ENCODE results near the gene NTM. TPM values are rescaled to one million over a fixed set of nuclear protein-coding genes. Genes with fewer than 3 reads are reported as not detected.

The NTM gene
- total and polyA plus RNA-seq, 2 of the 8 experiments (the other 6 are each of a cell fraction or from before 2014, with no cell fraction given) = 13.4 to 20.0 TPM

DNA sequence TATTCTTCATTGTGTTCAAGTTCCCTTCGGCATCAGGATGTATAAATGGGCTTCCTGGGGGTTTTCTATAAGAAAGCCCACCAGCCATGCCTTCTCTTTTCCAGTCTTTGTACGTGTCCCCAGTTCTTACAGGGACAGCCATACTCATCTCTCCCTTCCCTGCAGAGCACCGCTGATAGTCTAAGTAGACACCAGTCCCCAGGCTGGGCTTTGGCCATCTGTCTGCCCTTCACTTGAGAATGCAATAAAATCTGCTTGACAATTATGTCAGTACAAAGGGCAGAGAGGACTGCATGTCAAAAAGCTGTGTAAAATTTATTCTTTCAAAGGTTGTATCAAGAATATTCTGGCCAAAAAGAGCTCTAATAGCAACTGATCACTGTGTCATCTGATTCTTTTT is 27.3 kb downstream of the NTM start:
- no peak overlapping the region for H3K56ac ChIP-seq (replicated peaks; ENCODE audit: insufficient read length, low read depth, low read length)
- no peaks in the 10 kb centered on the region for H3K79me2 ChIP-seq (ENCODE audit: control insufficient read depth in 1 of 2, insufficient read depth in 2 of 2, low read length in 2 of 2)
- H2AFZ ChIP-seq (ENCODE audit: low read length) = no peak overlapping the region
- H2AK5ac ChIP-seq (ENCODE audit: low read depth, low read length) = no peak overlapping the region
- FAIRE-seq (no peak), DNase-seq (ENCODE audit: low read depth in 1 of 2, low spot score in 2 of 2) (no peak)
- no peak overlapping the region for H4K8ac ChIP-seq (ENCODE audit: extremely low read depth, insufficient read depth, low read length)
- no peak overlapping the region for H2BK20ac ChIP-seq (ENCODE audit: low read length)
- H3K18ac ChIP-seq (ENCODE audit: extremely low read depth, low read length) = no peak overlapping the region
- H3K79me1 ChIP-seq (ENCODE audit: low read depth, low read length) = no peaks in the 10 kb centered on the region
- H3K9ac ChIP-seq (replicated peaks in 1 of 4; ENCODE audit: extremely low read depth in 1 of 4, low read depth in 3 of 4, low read length in 3 of 4) = no peak overlapping the region
- no peak overlapping the region for H3K14ac ChIP-seq (ENCODE audit: insufficient read length)
- H3K4me1 ChIP-seq (replicated peaks in 1 of 4; ENCODE audit: control insufficient read depth in 3 of 4, insufficient read depth in 4 of 4, low read length in 3 of 4) = peaks cover 0 to 2% (median 2%) of the 10 kb centered on the region in 4 experiments; a peak in 5 of 7 replicates
- H4K91ac ChIP-seq (replicated peaks; ENCODE audit: insufficient read length, low read length) = no peak overlapping the region
- H4K20me1 ChIP-seq (replicated peaks in 1 of 2; ENCODE audit: control insufficient read depth in 1 of 2, insufficient read depth in 2 of 2, low read length in 2 of 2) = no peaks in the 10 kb centered on the region
- H3K23me2 ChIP-seq (ENCODE audit: low read depth, low read length) = no peaks in the 10 kb centered on the region
- no peak overlapping the region for H2BK15ac ChIP-seq (ENCODE audit: low read length)
- no peak overlapping the region for H3K27ac ChIP-seq (ENCODE audit: low read depth, low read length)
- POLR2A ChIA-PET (ENCODE audit: partially characterized antibody) = interaction anchor here (1.5 kb wide), 1 partner anchor 28 kb away, joined by 3 read pairs; the partner anchor contains the start of gene NTM
- no peak overlapping the region for H2BK12ac ChIP-seq (ENCODE audit: low read depth, low read length)
- H3K4ac ChIP-seq (replicated peaks; ENCODE audit: insufficient read length, low read depth, low read length) = no peak overlapping the region
- no peaks in the 10 kb centered on the region for H3K36me3 ChIP-seq (ENCODE audit: control insufficient read depth in 2 of 4, insufficient read depth in 4 of 4, low read length in 3 of 4)
- CTCF ChIA-PET (ENCODE audit: partially characterized antibody) = interaction anchor here (1.3 to 2.2 kb wide), 3 partner anchors 11 to 373 kb away, joined by 3 to 6 read pairs (median 3); no protein-coding TSS in a partner anchor
- no peak overlapping the region for H2BK120ac ChIP-seq (replicated peaks; ENCODE audit: low read depth, low read length)
- no peak overlapping the region for H3K23ac ChIP-seq (ENCODE audit: insufficient read length)
- H3K9me3 ChIP-seq (ENCODE audit: insufficient read depth in 2 of 2, low read depth in 1 of 2, low read length in 1 of 2) = no peaks in the 10 kb centered on the region
- H4K5ac ChIP-seq (ENCODE audit: insufficient read length, low read depth, low read length) = no peak overlapping the region
- no peaks in the 10 kb centered on the region for H3K27me3 ChIP-seq (replicated peaks in 1 of 4; ENCODE audit: control insufficient read depth in 3 of 4, extremely low read depth in 1 of 4, insufficient read depth in 3 of 4, low read length in 3 of 4)
- no peak overlapping the region for H2BK5ac ChIP-seq (ENCODE audit: low read depth, low read length)
- 91% methylated on average over 3 of the region's 3 CpGs; no CpG with 5 or more reads in 1 of the 2 experiments for WGBS, 2 experiments (ENCODE audit: extremely low coverage in 1 of 2, insufficient coverage in 1 of 2, insufficient read length in 1 of 2, insufficient replicate concordance in 2 of 2, low coverage in 1 of 2, low lambda C conversion rate in 2 of 2, missing lambda C conversion rate in 1 of 2)
- H3K4me3 ChIP-seq (ENCODE audit: extremely low read depth in 1 of 4, insufficient read depth in 2 of 4, low read depth in 3 of 4, low read length in 4 of 4) = no peak overlapping the region
- no peak overlapping the region for H3K4me2 ChIP-seq (ENCODE audit: insufficient read depth in 1 of 2, low read depth in 2 of 2, low read length in 2 of 2)
- TF ChIP-seq KDM4A (IDR thresholded peaks at IDR 0.05; ENCODE audit: low read depth, low read length, severe bottlenecking) = no peak
- TF ChIP-seq TAF7 (optimal IDR thresholded peaks at IDR 0.05; ENCODE audit: borderline replicate concordance, low read depth, low read length) = no peak
- no peak for TF ChIP-seq SP4 (IDR thresholded peaks at IDR 0.05; ENCODE audit: low read length)
- TF ChIP-seq SIX5 (IDR thresholded peaks at IDR 0.05; ENCODE audit: low read depth, low read length) = no peak
- no peak for TF ChIP-seq YY1 (IDR thresholded peaks at IDR 0.05; ENCODE audit: low read depth, low read length)
- TF ChIP-seq SRF (IDR thresholded peaks at IDR 0.05; ENCODE audit: low read depth, low read length) = no peak
- no peak for TF ChIP-seq POU5F1 (IDR thresholded peaks at IDR 0.05; ENCODE audit: low read depth, low read length)
- TF ChIP-seq JUN (IDR thresholded peaks at IDR 0.05; ENCODE audit: low read depth, low read length) = no peak
- TF ChIP-seq ZNF274 (IDR thresholded peaks at IDR 0.05; ENCODE audit: borderline replicate concordance, extremely low read depth, low read length) = no peak
- no peak for TF ChIP-seq RXRA (IDR thresholded peaks at IDR 0.05; ENCODE audit: insufficient read depth, low read depth, low read length)
